HUES64 (cell line): ENCODE results near the gene ABCC9.
A peak's percentile ranks its signal among the peaks of the same experiment; 100 is the strongest.
"Not testable (repeated sequence)": the region's sequence is repeated elsewhere in the genome, so short reads cannot be mapped to it uniquely, and the experiment has no call there.

Experiments
- H3K27ac ChIP-seq: 2 replicates; pipeline ENCODE4 v1.7.0; 2013; ENCODE audit warnings: low read depth, low read length, inconsistent platforms
- H3K27me3 ChIP-seq: 2 replicates; pipeline ENCODE4 v1.6.1; 2013; ENCODE audit warnings: mild to moderate bottlenecking, low read length; ENCODE audit not compliant: insufficient read depth
- H3K36me3 ChIP-seq: 2 replicates; pipeline ENCODE4 v1.6.1; 2013; ENCODE audit warnings: mild to moderate bottlenecking, low read length; ENCODE audit not compliant: insufficient read depth
- H3K4me1 ChIP-seq: 2 replicates; pipeline ENCODE4 v1.6.1; 2013; ENCODE audit warnings: mild to moderate bottlenecking, low read length, moderate library complexity; ENCODE audit not compliant: insufficient read depth
- H3K4me3 ChIP-seq: 2 replicates; pipeline ENCODE4 v1.5.1; 2013; ENCODE audit warnings: mild to moderate bottlenecking, low read length, moderate library complexity
- H3K9ac ChIP-seq: 2 replicates; pipeline ENCODE4 v1.6.1; 2013; ENCODE audit warnings: mild to moderate bottlenecking, low read depth, low read length
- H3K9me3 ChIP-seq: 2 replicates; pipeline ENCODE4 v1.6.1; 2013; ENCODE audit warnings: low read depth, low read length; ENCODE audit not compliant: insufficient read depth
- WGBS: fragments of 150-250, 120-280 bp; methylation state at CpG from one replicate; pipeline ENCODE4 v1.1.7; 2013; ENCODE audit warnings: missing lambda C conversion rate; 5-methylcytosine and 5-hydroxymethylcytosine counted together

Gene ABCC9

DNA sequence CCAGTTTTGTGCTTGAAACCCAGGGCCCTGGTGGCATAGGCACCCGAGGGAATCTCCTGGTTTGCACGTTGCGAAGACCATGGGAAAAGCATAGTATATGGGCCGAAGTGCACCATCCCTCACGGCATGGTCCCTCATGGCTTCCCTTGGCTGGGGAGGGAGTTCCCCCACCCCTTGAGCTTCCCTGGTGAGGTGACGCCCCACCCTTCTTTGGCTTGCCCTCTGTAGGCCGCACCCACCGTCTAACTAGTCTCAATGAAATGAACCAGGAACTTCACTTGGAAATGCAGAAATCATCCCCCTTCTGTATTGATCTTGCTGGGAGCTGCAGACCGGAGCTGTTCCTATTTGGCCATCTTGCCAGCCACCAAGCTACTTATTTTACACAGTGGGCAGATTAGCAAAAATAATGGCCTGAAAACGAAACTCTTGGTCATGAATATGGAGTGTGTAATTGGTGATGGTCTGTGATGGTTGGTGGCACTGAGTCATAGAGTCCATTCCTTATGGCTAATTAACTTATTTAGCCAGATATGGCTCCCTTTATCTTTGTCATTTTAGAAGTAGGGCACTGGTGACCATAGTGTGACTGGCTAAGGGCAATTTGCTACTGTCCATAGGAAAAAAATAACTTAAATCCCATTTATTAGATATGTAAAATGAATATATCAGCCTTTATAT lies 145.4 kb downstream of the ABCC9 start:
- no peak overlapping the region for H3K27ac ChIP-seq
- no peaks in the 10 kb centered on the region for H3K4me1 ChIP-seq
- no peak overlapping the region for H3K4me3 ChIP-seq
- H3K27me3 ChIP-seq = no peaks in the 10 kb centered on the region
- no peaks in the 10 kb centered on the region for H3K9me3 ChIP-seq
- 92% methylated on average over 10 of the region's 10 CpGs for WGBS
- no peak overlapping the region for H3K9ac ChIP-seq
- no peaks in the 10 kb centered on the region for H3K36me3 ChIP-seq

DNA sequence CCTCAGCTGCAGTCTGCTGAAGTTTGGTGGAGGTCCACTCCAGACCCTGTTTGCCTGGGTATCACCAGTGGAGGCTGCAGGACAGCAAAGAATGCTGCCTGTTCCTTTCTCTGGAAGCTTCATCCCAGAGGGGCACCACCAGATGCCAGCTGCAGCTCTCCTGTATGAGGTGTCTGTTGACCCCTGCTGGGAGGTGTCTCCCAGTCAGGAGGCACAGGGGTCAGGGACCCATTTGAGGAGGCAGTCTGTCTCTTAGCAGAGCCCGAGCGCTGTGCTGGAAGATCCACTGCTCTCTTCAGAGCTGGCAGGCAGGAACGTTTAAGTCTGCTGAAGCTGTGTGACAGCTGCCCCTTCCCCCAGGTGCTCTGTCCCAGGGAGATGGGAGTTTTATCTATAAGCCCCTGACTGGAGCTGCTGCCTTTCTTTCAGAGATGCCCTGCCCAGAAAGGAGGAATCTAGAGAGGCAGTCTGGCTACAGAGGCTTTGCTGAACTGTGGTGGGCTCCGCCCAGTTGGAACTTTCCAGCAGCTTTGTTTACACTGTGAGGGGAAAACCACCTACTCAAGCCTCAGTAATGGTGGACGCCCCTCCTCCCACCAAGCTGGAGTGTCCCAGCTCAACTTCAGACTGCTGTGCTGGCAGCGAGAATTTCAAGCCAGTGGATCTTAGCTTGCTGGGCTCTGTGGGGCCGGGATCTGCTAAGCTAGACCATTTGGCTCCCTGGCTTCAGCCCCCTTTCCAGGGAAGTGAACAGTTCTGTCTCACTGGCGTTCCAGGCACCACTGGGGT lies 146.2 kb downstream of the ABCC9 start:
- H3K27me3 ChIP-seq, H3K27ac ChIP-seq, H3K9me3 ChIP-seq, H3K4me1 ChIP-seq, H3K9ac ChIP-seq, H3K4me3 ChIP-seq, H3K36me3 ChIP-seq: not testable (repeated sequence)
- WGBS = 93% methylated on average over 8 of the region's 8 CpGs

DNA sequence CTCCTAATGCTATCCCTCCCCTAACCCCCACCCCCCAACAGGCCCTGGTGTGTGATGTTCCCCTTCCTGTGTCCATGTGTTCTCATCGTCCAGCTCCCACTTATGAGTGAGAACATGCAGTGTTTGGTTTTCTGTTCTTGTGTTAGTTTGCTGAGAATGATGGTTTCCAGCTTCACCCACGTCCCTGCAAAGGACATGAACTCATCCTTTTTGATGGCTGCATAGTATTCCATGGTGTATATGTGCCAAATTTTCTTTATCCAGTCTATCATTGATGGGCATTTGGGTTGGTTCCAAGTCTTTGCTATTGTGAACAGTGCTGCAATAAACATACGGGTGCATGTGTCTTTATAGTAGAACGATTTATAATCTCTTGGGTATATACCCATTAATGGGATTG lies 151.5 kb downstream of the ABCC9 start:
- H3K36me3 ChIP-seq, H3K27ac ChIP-seq, H3K9ac ChIP-seq, H3K9me3 ChIP-seq, H3K4me1 ChIP-seq, H3K27me3 ChIP-seq, H3K4me3 ChIP-seq: not testable (repeated sequence)
- 92% methylated on average over 2 of the region's 4 CpGs for WGBS

DNA sequence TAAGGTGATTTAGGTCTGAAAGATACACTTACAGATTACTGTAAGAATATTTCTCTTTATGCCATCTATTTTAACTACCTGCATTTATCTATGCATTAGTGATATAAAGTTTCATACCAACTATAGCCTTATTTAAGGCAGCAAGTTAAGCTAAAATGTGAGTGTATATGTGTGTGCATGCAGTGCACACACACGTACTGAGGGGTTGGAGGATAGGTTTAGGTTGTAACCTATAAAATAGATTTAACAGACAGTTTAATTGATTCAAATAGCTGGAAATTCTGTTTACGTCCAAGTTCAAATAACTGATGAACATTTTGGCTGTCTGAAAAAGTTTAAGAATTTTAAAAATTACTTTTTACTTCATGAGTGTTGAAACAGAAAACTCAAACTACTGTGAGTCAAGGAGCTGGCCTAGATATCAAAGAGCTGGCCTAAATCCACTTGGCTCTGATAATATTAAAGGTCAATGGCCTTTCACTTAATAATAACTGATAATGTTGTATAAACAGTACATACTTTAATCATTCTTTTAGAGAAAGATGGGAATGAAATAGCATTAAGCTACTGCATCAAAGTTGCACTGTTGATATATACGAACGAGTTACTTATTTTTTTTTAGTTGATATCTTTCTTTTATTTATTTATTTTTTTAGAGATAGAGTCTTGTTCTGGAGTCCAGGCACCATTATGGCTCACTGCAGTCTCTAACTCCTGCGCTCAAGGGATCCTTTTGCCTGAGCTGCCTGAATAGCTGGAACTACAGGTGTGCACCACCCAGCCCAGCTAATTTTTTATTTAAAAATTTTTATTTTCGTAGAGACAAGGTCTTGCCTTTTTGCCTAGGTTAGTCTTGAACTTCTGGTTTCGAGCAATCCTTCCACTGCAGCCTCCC lies 152.9 kb downstream of the ABCC9 start:
- Histone ChIP-seq H3K4me3 (no peak overlapping the region), H3K27me3 (no peaks in the 10 kb centered on the region), H3K36me3 (no peaks in the 10 kb centered on the region), H3K9me3 (no peaks in the 10 kb centered on the region), H3K9ac (no peak overlapping the region), H3K4me1 (no peaks in the 10 kb centered on the region), H3K27ac (no peak overlapping the region)
- WGBS = 88% methylated on average over 5 of the region's 7 CpGs

DNA sequence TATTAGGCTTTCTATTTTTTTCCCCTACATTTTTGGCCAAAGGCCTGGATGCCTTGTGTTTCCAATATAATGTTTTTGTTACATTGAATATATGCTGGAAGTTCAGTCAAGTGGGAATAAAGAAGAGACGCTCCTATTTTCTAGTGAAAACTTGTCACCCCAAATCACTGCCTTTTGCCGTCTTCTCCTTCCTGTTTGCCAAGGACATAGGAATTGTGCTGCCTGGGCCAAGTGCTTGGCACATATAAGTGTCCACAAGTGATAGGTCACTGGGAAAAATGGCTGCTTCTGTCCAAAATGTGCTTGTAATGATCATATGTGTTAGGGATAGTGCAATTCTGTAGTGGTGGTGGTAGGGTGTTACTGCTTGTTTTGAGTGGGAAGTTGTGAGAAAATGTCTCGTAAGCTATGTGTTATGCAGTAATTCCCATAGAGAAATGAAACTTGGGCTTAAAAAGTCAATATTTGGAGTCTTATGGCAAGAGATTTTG lies 155.1 kb downstream of the ABCC9 start:
- Histone ChIP-seq H3K4me3 (no peak overlapping the region), H3K9ac (no peak overlapping the region), H3K27me3 (no peaks in the 10 kb centered on the region), H3K4me1 (no peaks in the 10 kb centered on the region), H3K36me3 (no peaks in the 10 kb centered on the region), H3K9me3 (no peaks in the 10 kb centered on the region), H3K27ac (no peak overlapping the region)
- 95% methylated on average over 3 of the region's 3 CpGs for WGBS

DNA sequence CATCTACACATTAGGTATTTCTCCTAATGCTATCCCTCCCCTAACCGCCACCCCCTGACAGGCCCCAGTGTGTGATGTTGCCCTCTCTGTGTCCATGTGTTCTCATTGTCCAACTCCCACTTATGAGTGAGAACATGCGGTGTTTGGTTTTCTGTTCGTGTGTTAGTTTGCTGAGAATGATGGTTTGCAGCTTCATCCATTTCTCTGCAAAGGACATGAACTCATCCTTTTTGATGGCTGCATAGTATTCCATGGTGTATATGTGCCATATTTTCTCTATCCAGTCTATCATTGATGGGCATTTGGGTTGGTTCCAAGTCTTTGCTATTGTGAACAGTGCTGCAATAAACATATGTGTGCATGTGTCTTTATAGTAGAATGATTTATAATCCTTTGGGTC lies 158.5 kb downstream of the ABCC9 start:
- H3K27me3 ChIP-seq, H3K9ac ChIP-seq, H3K4me1 ChIP-seq, H3K9me3 ChIP-seq, H3K36me3 ChIP-seq, H3K4me3 ChIP-seq, H3K27ac ChIP-seq: not testable (repeated sequence)
- 98% methylated on average over 2 of the region's 3 CpGs for WGBS

DNA sequence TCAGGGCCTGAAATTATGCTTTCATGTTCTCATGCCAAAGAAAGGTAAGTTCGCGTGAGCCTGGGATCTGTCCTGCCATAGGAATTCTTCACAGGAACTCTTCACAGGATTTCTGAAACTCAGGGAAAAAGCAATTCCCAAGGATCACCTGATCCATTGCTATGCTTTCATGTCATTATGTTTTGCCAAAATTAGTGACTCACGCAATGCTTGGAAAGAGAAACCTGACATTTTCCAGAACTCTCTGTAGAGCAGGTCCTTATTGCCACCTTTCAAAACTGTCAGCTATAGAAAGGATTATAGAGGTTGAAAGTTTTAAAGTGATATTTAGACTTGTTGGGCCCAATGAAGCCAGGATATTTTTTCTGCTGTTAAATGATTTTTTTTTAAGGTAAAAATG lies 160.4 kb downstream of the ABCC9 start:
- WGBS = 95% methylated on average over 3 of the region's 3 CpGs
- Histone ChIP-seq H3K9me3 (no peaks in the 10 kb centered on the region), H3K4me3 (no peak overlapping the region), H3K4me1 (no peaks in the 10 kb centered on the region), H3K27ac (no peak overlapping the region), H3K36me3 (no peaks in the 10 kb centered on the region), H3K27me3 (peaks cover 7% of the 10 kb centered on the region), H3K9ac (no peak overlapping the region)

DNA sequence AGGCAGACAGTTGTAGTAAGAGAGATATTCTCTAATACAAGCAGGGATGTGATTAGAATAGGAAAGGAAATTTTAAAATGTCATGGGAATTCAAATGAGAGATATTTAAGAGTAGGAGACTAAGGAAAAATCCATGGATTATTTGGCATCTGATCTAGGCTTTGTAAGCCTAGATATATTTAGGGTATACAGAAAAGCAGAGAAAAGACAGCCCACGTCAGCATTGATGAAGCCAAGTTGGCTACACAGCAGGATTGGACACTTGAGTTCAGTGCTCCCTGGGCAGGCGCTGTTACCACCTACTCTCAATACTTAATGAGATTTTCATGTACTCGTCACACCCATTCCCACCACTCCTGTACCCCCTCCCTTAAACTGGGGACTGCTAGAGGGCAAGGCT lies 165.1 kb downstream of the ABCC9 start:
- no peaks in the 10 kb centered on the region for H3K36me3 ChIP-seq
- H3K4me3 ChIP-seq = no peak overlapping the region
- WGBS = 91% methylated on average over 3 of the region's 3 CpGs
- H3K27me3 ChIP-seq = peaks cover 41% of the 10 kb centered on the region
- H3K9me3 ChIP-seq = no peaks in the 10 kb centered on the region
- H3K27ac ChIP-seq = no peak overlapping the region
- peaks cover 12% of the 10 kb centered on the region for H3K4me1 ChIP-seq
- no peak overlapping the region for H3K9ac ChIP-seq

DNA sequence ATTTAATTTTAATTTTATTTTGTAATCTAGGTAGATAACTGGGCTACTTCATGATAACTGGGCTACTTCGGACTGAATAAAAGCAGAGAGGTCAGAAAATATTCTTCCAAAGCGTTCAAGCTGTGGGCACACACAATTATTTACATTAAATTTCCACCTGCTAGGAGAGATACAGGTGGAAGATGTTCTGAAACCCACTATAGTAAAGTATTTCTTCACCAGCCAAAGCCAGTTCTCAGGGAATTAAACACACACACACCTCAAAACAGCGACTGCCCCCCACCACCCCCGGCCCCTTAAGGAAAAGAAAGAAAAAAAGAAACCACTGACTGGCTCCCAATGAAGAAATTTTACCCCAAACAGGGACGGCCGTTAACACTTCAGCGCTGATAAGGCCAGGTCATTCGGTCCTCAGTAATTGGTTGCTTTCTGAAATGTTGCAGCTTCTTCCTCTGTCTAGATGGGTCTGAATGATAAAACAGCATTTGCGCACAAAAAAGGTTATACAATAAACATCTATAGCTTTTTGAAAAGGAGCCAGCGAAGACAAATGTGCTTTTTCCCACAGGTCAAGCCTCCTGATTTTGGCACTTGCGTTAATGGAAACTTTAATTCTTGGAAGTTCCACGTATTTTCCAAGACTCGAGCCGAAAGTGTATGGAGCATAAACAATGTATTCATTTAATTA lies 165.9 kb downstream of the ABCC9 start:
- Histone ChIP-seq H3K27me3 (peaks cover 41% of the 10 kb centered on the region), H3K9ac (no peak overlapping the region), H3K4me1 (peaks cover 12% of the 10 kb centered on the region), H3K4me3 (peak overlapping the region; percentile 68), H3K27ac (no peak overlapping the region), H3K36me3 (no peaks in the 10 kb centered on the region), H3K9me3 (no peaks in the 10 kb centered on the region)
- 42% methylated on average over 14 of the region's 14 CpGs for WGBS

DNA sequence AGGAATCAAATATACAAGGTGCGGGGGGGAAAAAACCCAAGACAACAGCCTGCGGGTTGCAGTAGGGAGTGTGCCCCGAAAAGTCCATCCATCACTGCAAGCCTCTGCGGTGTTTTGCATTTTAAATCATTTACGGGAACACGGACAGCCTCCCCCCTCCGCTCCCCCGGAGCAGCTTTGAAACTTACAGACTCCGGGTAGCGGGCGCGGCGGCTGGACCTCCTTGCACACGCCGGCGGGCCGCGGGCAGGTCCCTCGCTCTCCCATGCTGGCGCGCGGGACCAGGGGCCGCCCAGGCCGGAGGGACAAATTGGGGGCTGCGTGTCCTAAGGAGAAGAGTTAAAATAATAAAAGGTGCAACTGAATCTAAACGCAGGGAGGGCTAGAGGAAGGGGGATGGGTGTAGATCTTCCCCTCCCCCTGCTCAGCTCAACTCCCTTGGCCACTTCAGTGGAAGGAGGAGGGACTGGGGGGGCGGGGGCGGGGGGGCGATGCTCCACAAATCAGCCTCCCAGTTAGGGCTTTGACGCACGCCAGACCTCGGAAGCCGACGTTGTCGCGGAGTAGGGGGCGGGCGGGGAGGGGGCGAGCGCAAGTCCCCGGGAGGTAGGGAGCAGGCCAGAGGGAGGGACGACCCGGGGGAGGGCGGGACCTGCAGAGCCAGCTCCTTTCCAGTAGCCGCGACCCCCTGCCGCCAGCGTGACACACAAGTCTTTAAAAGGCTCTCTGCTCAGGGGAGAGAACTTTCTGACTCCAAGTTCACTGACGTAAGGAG lies 166.7 kb downstream of the ABCC9 start, which contains the start of gene KCNJ8:
Gene KCNJ8, minus strand, starts transcription at position 349 of the 775 bp plus-strand sequence. CDS start 1,090 bp downstream, outside the sequence.
- H3K27ac ChIP-seq = no peak within 1 kb of the TSS
- 2% methylated on average over 46 of the region's 49 CpGs for WGBS
- H3K27me3 ChIP-seq = peaks cover 41% of the 10 kb centered on the region
- H3K4me3 ChIP-seq = peak within 1 kb of the TSS; percentile 68
- H3K9me3 ChIP-seq = no peaks in the 10 kb centered on the region
- peaks cover 12% of the 10 kb centered on the region for H3K4me1 ChIP-seq
- peak within 1 kb of the TSS; percentile 42 for H3K9ac ChIP-seq
- no peaks in the 10 kb centered on the region for H3K36me3 ChIP-seq
